ENCODE data around the gene MAP1LC3B.

DNA sequence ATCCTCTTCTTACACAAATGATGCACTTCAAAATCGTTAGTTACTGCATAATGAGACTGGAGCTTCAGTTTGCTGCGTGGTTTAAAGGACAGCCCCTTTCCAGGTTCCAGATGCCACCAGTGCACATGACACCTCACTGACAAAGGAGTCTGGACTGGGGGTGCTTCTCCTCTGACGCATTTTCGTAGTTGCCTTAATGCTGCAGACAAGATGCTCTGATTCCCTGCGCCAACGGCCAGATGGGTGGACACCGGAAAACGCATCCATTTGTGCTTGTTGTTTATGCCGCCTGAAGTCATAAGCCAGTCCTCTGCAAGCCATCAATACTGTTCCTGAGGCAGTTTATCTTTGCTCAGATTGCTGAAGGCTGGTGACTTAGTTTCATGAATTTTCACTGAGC, 24.6 kb upstream of the MAP1LC3B start:
- TF ChIP-seq, protein P1, sequence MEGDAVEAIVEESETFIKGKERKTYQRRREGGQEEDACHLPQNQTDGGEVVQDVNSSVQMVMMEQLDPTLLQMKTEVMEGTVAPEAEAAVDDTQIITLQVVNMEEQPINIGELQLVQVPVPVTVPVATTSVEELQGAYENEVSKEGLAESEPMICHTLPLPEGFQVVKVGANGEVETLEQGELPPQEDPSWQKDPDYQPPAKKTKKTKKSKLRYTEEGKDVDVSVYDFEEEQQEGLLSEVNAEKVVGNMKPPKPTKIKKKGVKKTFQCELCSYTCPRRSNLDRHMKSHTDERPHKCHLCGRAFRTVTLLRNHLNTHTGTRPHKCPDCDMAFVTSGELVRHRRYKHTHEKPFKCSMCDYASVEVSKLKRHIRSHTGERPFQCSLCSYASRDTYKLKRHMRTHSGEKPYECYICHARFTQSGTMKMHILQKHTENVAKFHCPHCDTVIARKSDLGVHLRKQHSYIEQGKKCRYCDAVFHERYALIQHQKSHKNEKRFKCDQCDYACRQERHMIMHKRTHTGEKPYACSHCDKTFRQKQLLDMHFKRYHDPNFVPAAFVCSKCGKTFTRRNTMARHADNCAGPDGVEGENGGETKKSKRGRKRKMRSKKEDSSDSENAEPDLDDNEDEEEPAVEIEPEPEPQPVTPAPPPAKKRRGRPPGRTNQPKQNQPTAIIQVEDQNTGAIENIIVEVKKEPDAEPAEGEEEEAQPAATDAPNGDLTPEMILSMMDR (IDR thresholded peaks at IDR 0.05; ENCODE audit: insufficient read depth, low read length, poor library complexity, severe bottlenecking): no peak
- no peak for TF ChIP-seq EZH2phosphoT487 (conservative IDR thresholded peaks at IDR 0.05; ENCODE audit: low read length)
